Thyroid gland (tissue), 4 donors: ENCODE data around the gene CASP9.

Source experiments
- CTCF ChIP-seq, 6 experiments: fragments of 200-600 bp in 3 of 6; fragments of 450-650 bp in 3 of 6; sonication (generic) in 3 of 6; IDR thresholded peaks; one replicate each; pipeline ENCODE4 v1.5.1; 2016 to 2019; ENCODE audit warnings: antibody characterized with exemption in 6 of 6, mild to moderate bottlenecking in 2 of 6, inconsistent platforms in 1 of 6, moderate library complexity in 1 of 6
- POLR2A ChIP-seq, 2 donors: fragments of 450-650 bp; IDR thresholded peaks; one replicate each; pipeline ENCODE4 v1.6.1; 2017; ENCODE audit warnings: antibody characterized with exemption in 2 of 2, mild to moderate bottlenecking in 2 of 2, moderate library complexity in 1 of 2

GRCh38 chr1:15515022-15515663 is 8.9 kb downstream of the CASP9 start:
- TF ChIP-seq CTCF (IDR thresholded peaks at IDR 0.05) (no peak), POLR2A (IDR thresholded peaks at IDR 0.05) (no peak)
